ENCODE data around the gene AKNA. TPM values are rescaled to one million over a fixed set of nuclear protein-coding genes. Genes with fewer than 3 reads are reported as not detected.

The AKNA gene
- polyA plus RNA-seq, 1 experiment, result 7.0 TPM

DNA sequence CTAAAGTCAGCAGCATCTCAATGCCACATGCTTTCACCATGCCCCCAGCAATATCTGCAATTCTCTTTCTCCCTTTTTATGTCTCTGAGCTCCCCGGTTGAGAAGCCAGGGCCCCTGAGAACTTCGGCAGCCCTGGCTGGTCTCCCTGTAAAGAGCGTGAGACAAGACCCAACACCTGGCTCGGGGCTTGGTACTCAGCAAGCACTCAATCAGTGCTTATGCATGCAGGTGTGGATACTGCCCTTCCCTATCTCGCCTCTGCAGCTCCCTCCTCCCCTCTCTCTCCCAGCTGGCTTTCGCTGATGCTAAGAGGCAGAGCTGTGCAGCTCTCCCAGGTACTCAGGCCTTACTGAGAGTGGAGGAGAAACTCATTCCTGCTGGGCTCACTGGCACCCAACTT, 41.7 kb upstream of the AKNA start:
- TF ChIP-seq, protein P1, sequence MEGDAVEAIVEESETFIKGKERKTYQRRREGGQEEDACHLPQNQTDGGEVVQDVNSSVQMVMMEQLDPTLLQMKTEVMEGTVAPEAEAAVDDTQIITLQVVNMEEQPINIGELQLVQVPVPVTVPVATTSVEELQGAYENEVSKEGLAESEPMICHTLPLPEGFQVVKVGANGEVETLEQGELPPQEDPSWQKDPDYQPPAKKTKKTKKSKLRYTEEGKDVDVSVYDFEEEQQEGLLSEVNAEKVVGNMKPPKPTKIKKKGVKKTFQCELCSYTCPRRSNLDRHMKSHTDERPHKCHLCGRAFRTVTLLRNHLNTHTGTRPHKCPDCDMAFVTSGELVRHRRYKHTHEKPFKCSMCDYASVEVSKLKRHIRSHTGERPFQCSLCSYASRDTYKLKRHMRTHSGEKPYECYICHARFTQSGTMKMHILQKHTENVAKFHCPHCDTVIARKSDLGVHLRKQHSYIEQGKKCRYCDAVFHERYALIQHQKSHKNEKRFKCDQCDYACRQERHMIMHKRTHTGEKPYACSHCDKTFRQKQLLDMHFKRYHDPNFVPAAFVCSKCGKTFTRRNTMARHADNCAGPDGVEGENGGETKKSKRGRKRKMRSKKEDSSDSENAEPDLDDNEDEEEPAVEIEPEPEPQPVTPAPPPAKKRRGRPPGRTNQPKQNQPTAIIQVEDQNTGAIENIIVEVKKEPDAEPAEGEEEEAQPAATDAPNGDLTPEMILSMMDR (IDR thresholded peaks at IDR 0.05; ENCODE audit: low read depth, low read length), result no peak

DNA sequence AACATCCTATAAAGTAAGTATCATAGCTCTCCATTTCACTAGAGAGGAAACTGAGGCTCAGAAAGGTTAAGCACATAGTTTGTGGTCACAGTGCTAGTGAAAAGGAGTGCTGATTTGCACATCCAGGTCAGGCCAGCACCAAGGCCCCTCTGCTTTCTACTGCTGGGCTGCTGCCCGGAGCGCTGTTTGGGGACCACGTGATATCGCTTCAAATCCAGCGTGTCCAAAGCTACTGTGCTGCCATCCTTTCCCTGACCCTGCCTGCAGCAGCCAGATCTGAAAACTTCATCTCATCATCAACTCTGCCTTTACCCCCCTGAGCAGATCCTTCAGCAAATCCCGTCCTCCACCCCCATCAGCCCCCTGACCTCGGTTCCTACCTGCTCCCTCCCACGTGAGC, 40.7 kb upstream of the AKNA start:
- no peaks in the 10 kb centered on the region for H3K9me3 ChIP-seq (ENCODE audit: control insufficient read depth, insufficient read depth, low read length)

More for the DNA sequence above, 41.7 kb upstream of the AKNA start:
- ChIA-PET POLR2A (no interaction called here), CTCF (interaction anchor here (1.0 to 2.0 kb wide), 3 partner anchors 9 to 224 kb away, joined by 4 to 8 read pairs (median 7); no protein-coding TSS in a partner anchor)
- Histone ChIP-seq H3K4me3 (ENCODE audit: low read depth, low read length) (no peak overlapping the region), H3K27ac (ENCODE audit: low read depth, low read length) (no peak overlapping the region), H3K27me3 (ENCODE audit: control insufficient read depth, insufficient read depth, low read length) (peaks cover 34% of the 10 kb centered on the region), H3K9me3 (ENCODE audit: control insufficient read depth, insufficient read depth, low read length) (no peaks in the 10 kb centered on the region)
- no peak for DNase-seq (ENCODE audit: low read depth, low spot score)

DNA sequence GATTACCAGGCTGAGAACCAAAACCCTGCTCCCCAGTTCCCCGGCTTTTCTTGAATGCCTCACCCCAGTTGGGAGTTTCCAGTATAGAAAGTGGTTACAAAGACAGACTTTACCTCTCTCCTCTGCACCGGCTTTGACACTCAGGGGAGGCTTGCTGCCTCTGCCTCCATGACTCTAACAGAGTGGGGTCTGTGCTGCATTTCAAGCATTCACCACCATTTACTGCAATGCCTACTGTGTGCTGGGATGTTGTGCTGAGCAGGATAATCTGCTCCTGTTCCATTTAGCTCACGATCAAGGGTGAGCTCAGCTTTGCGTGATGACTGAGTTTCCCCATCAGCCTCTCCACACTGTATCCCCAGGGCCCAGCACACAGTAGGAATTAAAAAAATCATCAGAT, 39.9 kb upstream of the AKNA start:
- Histone ChIP-seq H3K27me3 (ENCODE audit: control insufficient read depth, insufficient read depth, low read length) (peaks cover 27% of the 10 kb centered on the region), H3K4me3 (ENCODE audit: low read depth, low read length) (no peak overlapping the region), H3K27ac (ENCODE audit: low read depth, low read length) (no peak overlapping the region), H3K9me3 (ENCODE audit: control insufficient read depth, insufficient read depth, low read length) (no peaks in the 10 kb centered on the region)
- ChIA-PET CTCF (interaction anchor here (0.6 to 2.1 kb wide), 3 partner anchors 11 to 60 kb away, joined by 3 to 6 read pairs (median 3); no protein-coding TSS in a partner anchor), POLR2A (no interaction called here)
- no peak for DNase-seq (ENCODE audit: low read depth, low spot score)
- TF ChIP-seq, protein P1 (IDR thresholded peaks at IDR 0.05; ENCODE audit: low read depth, low read length), result no peak

More for the DNA sequence above, 40.7 kb upstream of the AKNA start:
- ChIA-PET POLR2A (no interaction called here), CTCF (interaction anchor here (1.0 to 2.1 kb wide), 4 partner anchors 10 to 225 kb away, joined by 3 to 8 read pairs (median 6); no protein-coding TSS in a partner anchor)
- Histone ChIP-seq H3K27ac (ENCODE audit: low read depth, low read length) (no peak overlapping the region), H3K4me3 (ENCODE audit: low read depth, low read length) (no peak overlapping the region), H3K27me3 (ENCODE audit: control insufficient read depth, insufficient read depth, low read length) (peaks cover 29% of the 10 kb centered on the region)
- TF ChIP-seq, protein P1 (IDR thresholded peaks at IDR 0.05; ENCODE audit: low read depth, low read length), result no peak
- DNase-seq (ENCODE audit: low read depth, low spot score), result no peak

DNA sequence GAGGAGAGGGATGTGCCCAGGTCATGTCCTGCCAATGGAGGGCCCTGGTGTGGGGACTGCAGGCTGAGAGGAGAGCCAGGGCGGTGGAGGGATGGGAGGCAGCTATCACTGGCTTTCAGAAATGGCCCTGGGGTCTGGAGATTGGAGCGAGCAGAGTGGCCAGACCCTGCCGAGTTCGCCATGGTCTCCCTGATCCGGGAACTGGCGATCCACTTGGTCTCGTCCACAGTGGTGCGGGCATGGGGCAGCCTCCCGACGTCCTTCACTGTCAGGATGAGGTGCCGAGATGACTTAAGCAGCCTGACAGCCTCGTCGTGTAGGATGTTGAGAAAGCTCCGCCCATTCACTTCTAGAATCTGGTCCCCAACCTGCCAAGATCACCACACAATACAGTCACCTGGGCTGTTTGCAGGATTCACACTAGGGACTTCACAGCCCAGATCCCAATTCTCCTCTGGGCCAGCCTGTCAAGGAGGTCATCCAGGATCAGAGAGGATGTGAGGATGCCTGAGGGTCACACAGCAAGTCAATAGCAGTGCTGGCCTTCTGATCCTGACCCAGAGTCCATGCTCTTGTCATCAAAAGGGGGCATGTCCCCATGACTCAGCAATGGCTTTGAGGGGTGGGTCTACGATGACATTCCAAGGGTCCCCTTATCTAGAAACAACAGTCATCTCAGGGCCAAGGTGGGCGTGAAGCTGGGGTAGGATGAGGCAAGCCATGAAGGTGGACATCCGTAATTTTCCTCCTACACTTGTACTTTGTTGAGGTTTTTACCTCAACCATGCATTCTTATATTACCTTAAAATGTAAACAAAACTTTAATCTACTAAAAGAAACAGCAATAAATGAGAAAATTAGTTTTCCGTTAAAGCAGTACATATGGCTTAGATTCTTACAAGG, 38.5 kb upstream of the AKNA start:
- no peak for DNase-seq (ENCODE audit: low read depth, low spot score)
- CTCF ChIA-PET, result interaction anchor here (2.1 kb wide), 1 partner anchor 9 kb away, joined by 6 read pairs; no protein-coding TSS in a partner anchor
- no peaks in the 10 kb centered on the region for H3K9me3 ChIP-seq (ENCODE audit: control insufficient read depth, insufficient read depth, low read length)
- H3K27me3 ChIP-seq (ENCODE audit: control insufficient read depth, insufficient read depth, low read length), result peaks cover 22% of the 10 kb centered on the region
- H3K27ac ChIP-seq (ENCODE audit: low read depth, low read length), result no peak overlapping the region
- POLR2A ChIA-PET, result no interaction called here
- TF ChIP-seq, protein P1 (IDR thresholded peaks at IDR 0.05; ENCODE audit: low read depth, low read length), result no peak
- no peak overlapping the region for H3K4me3 ChIP-seq (ENCODE audit: low read depth, low read length)

DNA sequence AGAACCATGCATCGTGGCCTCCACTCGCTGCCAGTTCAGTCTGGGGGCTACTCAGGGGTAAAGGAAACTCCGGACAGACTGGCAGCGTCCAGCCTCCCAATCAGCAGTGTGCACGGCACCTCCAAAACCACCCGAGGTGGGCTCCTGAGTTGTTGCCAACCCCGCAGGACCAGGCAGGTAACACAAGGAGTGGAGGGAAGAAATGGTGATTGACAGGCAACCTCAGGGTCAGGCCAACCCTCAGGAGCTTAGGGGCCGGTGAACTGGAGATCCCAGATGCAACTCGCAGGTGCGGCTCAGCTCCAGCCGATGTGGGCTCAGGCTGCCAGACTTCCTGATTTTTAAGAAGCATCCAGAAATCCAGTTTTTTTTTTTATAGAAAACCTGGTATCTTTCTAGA, 37.3 kb upstream of the AKNA start:
- DNase-seq (ENCODE audit: low read depth, low spot score), result no peak
- peaks cover 24% of the 10 kb centered on the region for H3K27me3 ChIP-seq (ENCODE audit: control insufficient read depth, insufficient read depth, low read length)
- TF ChIP-seq, protein P1 (IDR thresholded peaks at IDR 0.05; ENCODE audit: low read depth, low read length), result no peak
- no peaks in the 10 kb centered on the region for H3K9me3 ChIP-seq (ENCODE audit: control insufficient read depth, insufficient read depth, low read length)
- no peak overlapping the region for H3K27ac ChIP-seq (ENCODE audit: low read depth, low read length)
- ChIA-PET CTCF (no interaction called here), POLR2A (no interaction called here)
- H3K4me3 ChIP-seq (ENCODE audit: low read depth, low read length), result no peak overlapping the region

All from AG04450 (cell line).